IMR-90 (cell line): ENCODE measurements around the gene SLC9A2. TPM values are rescaled to one million over a fixed set of nuclear protein-coding genes. Genes with fewer than 3 reads are reported as not detected.

ENCODE experiments used
- ATAC-seq: fragments of 200-7000 bp; cut with Tn5 transposase; 2 replicates; pipeline ENCODE4 v1.9.1; 2020; ENCODE audit warnings: low read depth, mild to moderate bottlenecking, moderate library complexity
- BruUV-seq: library from RNA; stranded (reverse); fragments of 400-500 nt; replicated peaks from 2 replicates; lab custom pipeline; 2021; lab: Mats Ljungman, UMichigan
- CTCF ChIA-PET: fragments of 300-600 bp; formaldehyde crosslinking; extraction: SDS; loops from one replicate; lab custom pipeline; 2021; ENCODE audit warnings: antibody characterized with exemption; lab: Yijun Ruan, JAX
- POLR2A ChIA-PET: fragments of 300-600 bp; sonication (Branson Sonifier 250); formaldehyde crosslinking; loops from one replicate; lab custom pipeline; 2022; ENCODE audit warnings: antibody characterized with exemption; ENCODE audit not compliant: unreplicated experiment; lab: Charles Lee
- DNase-seq: peaks from one replicate; pipeline ENCODE4 v3.0.0; 2013
- H2AFZ ChIP-seq: replicated peaks from 2 replicates; pipeline ENCODE3; 2013; ENCODE audit warnings: low read length, mild to moderate bottlenecking; ENCODE audit not compliant: poor library complexity
- H2AK5ac ChIP-seq: 2 replicates; pipeline ENCODE4 v1.6.1; 2013; ENCODE audit warnings: low read depth, low read length, inconsistent platforms
- H2AK9ac ChIP-seq: replicated peaks from 2 replicates; pipeline ENCODE3; 2013; ENCODE audit warnings: mild to moderate bottlenecking, low read depth, low read length, moderate library complexity; ENCODE audit not compliant: poor library complexity
- H2BK120ac ChIP-seq: 2 replicates; pipeline ENCODE4 v1.6.1; 2013; ENCODE audit warnings: low read depth, low read length, inconsistent platforms
- H2BK15ac ChIP-seq: 3 replicates; pipeline ENCODE4 v1.6.1; 2013; ENCODE audit warnings: low read depth, low read length, inconsistent platforms
- H2BK20ac ChIP-seq: 2 replicates; pipeline ENCODE4 v1.6.1; 2013; ENCODE audit warnings: low read depth, mild to moderate bottlenecking, inconsistent platforms, low read length, moderate library complexity
- H2BK5ac ChIP-seq: 2 replicates; pipeline ENCODE4 v1.6.1; 2013; ENCODE audit warnings: mild to moderate bottlenecking, low read depth, low read length, inconsistent platforms; ENCODE audit not compliant: poor library complexity, severe bottlenecking
- H3K14ac ChIP-seq: replicated peaks from 2 replicates; pipeline ENCODE4 v1.6.1; 2013; ENCODE audit warnings: low read depth, low read length, inconsistent platforms
- H3K18ac ChIP-seq: 2 replicates; pipeline ENCODE4 v1.6.1; 2013; ENCODE audit warnings: low read depth, low read length, control low read depth
- H3K23ac ChIP-seq: 2 replicates; pipeline ENCODE4 v1.6.1; 2013; ENCODE audit warnings: low read depth, low read length, inconsistent platforms
- H3K27ac ChIP-seq: 2 replicates; pipeline ENCODE4 v1.5.1; 2013; ENCODE audit warnings: mild to moderate bottlenecking, control low read depth, low read length; ENCODE audit not compliant: insufficient read depth
- H3K27me3 ChIP-seq: 2 replicates; pipeline ENCODE4 v1.6.1; 2013; ENCODE audit warnings: low read length; ENCODE audit not compliant: control insufficient read depth, insufficient read depth
- H3K36me3 ChIP-seq: 2 replicates; pipeline ENCODE4 v1.6.1; 2013; ENCODE audit warnings: low read length, mixed read lengths; ENCODE audit not compliant: control insufficient read depth, insufficient read depth
- H3K4ac ChIP-seq: 2 replicates; pipeline ENCODE4 v1.6.1; 2013; ENCODE audit warnings: low read depth, low read length, inconsistent platforms
- H3K4me1 ChIP-seq: 2 replicates; pipeline ENCODE4 v1.6.1; 2013; ENCODE audit warnings: low read length, mixed read lengths; ENCODE audit not compliant: control insufficient read depth, insufficient read depth
- H3K4me2 ChIP-seq: 2 replicates; pipeline ENCODE4 v1.6.1; 2013; ENCODE audit warnings: low read depth, mild to moderate bottlenecking, control low read depth, low read length, moderate library complexity
- H3K4me3 ChIP-seq: 2 replicates; pipeline ENCODE4 v1.5.1; 2013; ENCODE audit warnings: low read depth, mild to moderate bottlenecking, control low read depth, low read length, moderate library complexity; ENCODE audit not compliant: insufficient read depth
- H3K56ac ChIP-seq: 2 replicates; pipeline ENCODE4 v1.6.1; 2013; ENCODE audit warnings: low read length, inconsistent platforms; ENCODE audit not compliant: insufficient read depth; ENCODE audit errors: extremely low read depth
- H3K79me1 ChIP-seq, 2 experiments: 2 replicates each; pipeline ENCODE4 v1.6.1; 2013; ENCODE audit warnings: low read length in 2 of 2, inconsistent platforms in 1 of 2, low read depth in 1 of 2
- H3K9ac ChIP-seq: 2 replicates; pipeline ENCODE4 v1.6.1; 2013; ENCODE audit warnings: low read depth, low read length, control low read depth
- H3K9me1 ChIP-seq: 2 replicates; pipeline ENCODE4 v1.6.1; 2013; ENCODE audit warnings: low read length, inconsistent platforms; ENCODE audit not compliant: insufficient read depth
- H3K9me3 ChIP-seq: 2 replicates; pipeline ENCODE4 v1.6.1; 2013; ENCODE audit warnings: low read length; ENCODE audit not compliant: control insufficient read depth, insufficient read depth
- H4K20me1 ChIP-seq: 2 replicates; pipeline ENCODE4 v1.6.1; 2013; ENCODE audit warnings: low read length, inconsistent platforms; ENCODE audit not compliant: insufficient read depth
- H4K5ac ChIP-seq: 2 replicates; pipeline ENCODE4 v1.6.1; 2013; ENCODE audit warnings: mild to moderate bottlenecking, low read depth, low read length, control low read depth
- H4K8ac ChIP-seq, 2 experiments: 2 replicates each; pipeline ENCODE4 v1.6.1; 2013; ENCODE audit warnings: low read depth in 2 of 2, low read length in 2 of 2, control low read depth in 1 of 2, inconsistent platforms in 1 of 2
- H4K91ac ChIP-seq: 2 replicates; pipeline ENCODE4 v1.6.1; 2013; ENCODE audit warnings: low read depth, low read length, inconsistent platforms; ENCODE audit not compliant: insufficient read depth
- BHLHE40 ChIP-seq: fragments of 150-350 bp; IDR thresholded peaks from 2 replicates; pipeline ENCODE4 v1.6.1; 2016; ENCODE audit warnings: mild to moderate bottlenecking, low read depth, low read length
- FOS ChIP-seq: fragments of 150-350 bp; IDR thresholded peaks from 2 replicates; pipeline ENCODE4 v1.6.1; 2016; ENCODE audit warnings: low read depth, low read length
- MAFK ChIP-seq: IDR thresholded peaks from 2 replicates; pipeline ENCODE4 v1.6.1; 2012; ENCODE audit warnings: low read depth, low read length, improper control_type of control experiment
- MXI1 ChIP-seq: IDR thresholded peaks from 2 replicates; pipeline ENCODE4 v1.6.1; 2012; ENCODE audit warnings: low read depth, mild to moderate bottlenecking, low read length, moderate library complexity, borderline replicate concordance
- NFE2L2 ChIP-seq: fragments of 150-350 bp; IDR thresholded peaks from 2 replicates; pipeline ENCODE4 v1.6.1; 2016; ENCODE audit warnings: low read depth, mild to moderate bottlenecking, low read length
- POLR2A ChIP-seq: IDR thresholded peaks from 2 replicates; pipeline ENCODE4 v1.6.1; 2012; ENCODE audit warnings: mild to moderate bottlenecking, low read depth, low read length
- RCOR1 ChIP-seq: IDR thresholded peaks from 2 replicates; pipeline ENCODE4 v1.6.1; 2012; ENCODE audit warnings: mild to moderate bottlenecking, low read length, improper control_type of control experiment; ENCODE audit not compliant: insufficient replicate concordance
- RFX5 ChIP-seq: IDR thresholded peaks from 2 replicates; pipeline ENCODE4 v1.8.0; 2012; ENCODE audit warnings: low read depth, mild to moderate bottlenecking, low read length, moderate library complexity
- WGBS, 2 experiments: methylation state at CpG; one replicate each; pipeline versions ENCODE4 v1.1.5 to v1.1.7; 2013; ENCODE audit warnings: missing lambda C conversion rate in 2 of 2; ENCODE audit not compliant: insufficient read length in 1 of 2; ENCODE audit errors: extremely low coverage in 2 of 2; 5-methylcytosine and 5-hydroxymethylcytosine counted together
- dilution Hi-C: fragments of 300-500 bp; cut with HindIII; formaldehyde crosslinking; loops from one replicate; pipeline ENCODE4 v1.14.3; 2018; ENCODE audit warnings: low sequenced_read_pairs; ENCODE audit not compliant: unreplicated experiment
- in situ Hi-C: fragments of 300-500 bp; cut with MboI; formaldehyde crosslinking; loops from 3 replicates; pipeline ENCODE4 v1.14.3; 2019; ENCODE audit warnings: low sequenced_read_pairs, inconsistent platforms, mixed read lengths
- intact Hi-C: fragments of 100-400 bp; cut with micrococcal nuclease; formaldehyde crosslinking; loops from 2 replicates; pipeline ENCODE4 v1.10.0; 2022
- polyA plus RNA-seq, 3 experiments: library from polyadenylated mRNA; depleted of rRNA; stranded (reverse); fragments of >200 nt; gene quantifications; 2 replicates each; pipeline ENCODE4 v1.2.3, GENCODE V29; 2012; ENCODE audit warnings: low replicate concordance in 1 of 3
- total RNA-seq: library from RNA; depleted of rRNA; stranded (reverse); fragments of >200 nt; gene quantifications from 2 replicates; pipeline ENCODE4 v1.2.3, GENCODE V29; 2012
- TF ChIP-seq, protein P1 (sequence below): fragments of 150-350 bp; IDR thresholded peaks from 2 replicates; pipeline ENCODE4 v1.6.1; 2017; ENCODE audit warnings: mild to moderate bottlenecking, antibody characterized with exemption, low read length, low read depth
- TF ChIP-seq, protein P2 (sequence below): fragments of 150-350 bp; IDR thresholded peaks from 2 replicates; pipeline ENCODE4 v1.6.1; 2016; ENCODE audit warnings: low read depth, mild to moderate bottlenecking, low read length, moderate library complexity, borderline replicate concordance

SLC9A2 gene
- total and polyA plus RNA-seq, 2 of the 4 experiments (the other 2 are of a cell fraction): not detected

DNA sequence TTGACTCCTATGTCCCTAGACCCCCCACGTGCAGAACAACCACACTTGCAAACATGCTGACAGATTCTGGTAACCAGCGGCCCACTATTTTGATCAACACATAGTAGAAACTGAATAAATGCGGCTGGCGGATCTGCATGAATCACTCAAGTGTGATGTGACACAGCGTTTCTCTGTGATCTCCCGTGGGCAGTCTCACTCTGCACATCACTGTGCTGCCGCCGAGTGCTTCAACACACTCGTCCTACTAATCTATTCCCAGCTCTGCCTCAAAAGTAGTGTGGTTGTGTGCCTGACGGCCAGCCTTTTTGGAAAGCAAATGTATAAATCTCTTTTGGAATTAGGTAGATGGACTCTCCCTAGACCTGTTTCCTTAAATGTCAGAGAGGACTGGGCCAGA is 105.2 kb downstream of the SLC9A2 start:
- H3K27me3 ChIP-seq: no peaks in the 10 kb centered on the region
- H3K23ac ChIP-seq: no peak overlapping the region
- POLR2A ChIA-PET: no interaction called here
- H3K18ac ChIP-seq: no peak overlapping the region
- WGBS, 2 experiments: no CpG with 5 or more reads among the region's 10 CpGs
- no peaks in the 10 kb centered on the region for H3K9me3 ChIP-seq
- no peak overlapping the region for H3K4ac ChIP-seq
- no peak overlapping the region for H3K9ac ChIP-seq
- CTCF ChIA-PET: interaction anchor here (1.2 kb wide), 1 partner anchor 11 kb away, joined by 3 read pairs; no protein-coding TSS in a partner anchor
- no peaks in the 10 kb centered on the region for H3K79me1 ChIP-seq
- H3K4me2 ChIP-seq: no peak overlapping the region
- H2AK9ac ChIP-seq: no peak overlapping the region
- H3K56ac ChIP-seq: no peak overlapping the region
- H2BK15ac ChIP-seq: no peak overlapping the region
- no peak overlapping the region for H2AFZ ChIP-seq
- H3K4me1 ChIP-seq: peaks cover 3% of the 10 kb centered on the region; the same call in 1 of the 2 replicates
- H3K14ac ChIP-seq: no peak overlapping the region
- no peak for DNase-seq
- intact Hi-C loops (no loop called here), dilution Hi-C loops (no loop called here), in situ Hi-C loops (no loop called here)
- no peak overlapping the region for H2AK5ac ChIP-seq
- no peak overlapping the region for H2BK20ac ChIP-seq
- H3K4me3 ChIP-seq: no peak overlapping the region
- H4K8ac ChIP-seq: no peak overlapping the region
- H4K5ac ChIP-seq: no peak overlapping the region
- no TSS peak for BruUV-seq
- no peak for TF ChIP-seq NFE2L2
- TF ChIP-seq MXI1: no peak
- TF ChIP-seq MAFK: no peak
- no peak for TF ChIP-seq FOS
- no peak for TF ChIP-seq BHLHE40
- no peak for TF ChIP-seq POLR2A
- no peak for TF ChIP-seq RCOR1
- TF ChIP-seq, protein P1, sequence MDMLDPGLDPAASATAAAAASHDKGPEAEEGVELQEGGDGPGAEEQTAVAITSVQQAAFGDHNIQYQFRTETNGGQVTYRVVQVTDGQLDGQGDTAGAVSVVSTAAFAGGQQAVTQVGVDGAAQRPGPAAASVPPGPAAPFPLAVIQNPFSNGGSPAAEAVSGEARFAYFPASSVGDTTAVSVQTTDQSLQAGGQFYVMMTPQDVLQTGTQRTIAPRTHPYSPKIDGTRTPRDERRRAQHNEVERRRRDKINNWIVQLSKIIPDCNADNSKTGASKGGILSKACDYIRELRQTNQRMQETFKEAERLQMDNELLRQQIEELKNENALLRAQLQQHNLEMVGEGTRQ: no peak
- TF ChIP-seq RFX5: no peak
- TF ChIP-seq, protein P2, sequence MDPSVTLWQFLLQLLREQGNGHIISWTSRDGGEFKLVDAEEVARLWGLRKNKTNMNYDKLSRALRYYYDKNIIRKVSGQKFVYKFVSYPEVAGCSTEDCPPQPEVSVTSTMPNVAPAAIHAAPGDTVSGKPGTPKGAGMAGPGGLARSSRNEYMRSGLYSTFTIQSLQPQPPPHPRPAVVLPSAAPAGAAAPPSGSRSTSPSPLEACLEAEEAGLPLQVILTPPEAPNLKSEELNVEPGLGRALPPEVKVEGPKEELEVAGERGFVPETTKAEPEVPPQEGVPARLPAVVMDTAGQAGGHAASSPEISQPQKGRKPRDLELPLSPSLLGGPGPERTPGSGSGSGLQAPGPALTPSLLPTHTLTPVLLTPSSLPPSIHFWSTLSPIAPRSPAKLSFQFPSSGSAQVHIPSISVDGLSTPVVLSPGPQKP: no peak
- peaks cover 12% of the 10 kb centered on the region for H3K36me3 ChIP-seq
- H3K9me1 ChIP-seq: peaks cover 6% of the 10 kb centered on the region; the same call in 1 of the 2 replicates
- H4K20me1 ChIP-seq: no peaks in the 10 kb centered on the region
- no peak overlapping the region for H4K91ac ChIP-seq
- H3K27ac ChIP-seq: no peak overlapping the region
- no peak overlapping the region for H2BK120ac ChIP-seq
- no peak for ATAC-seq
- H2BK5ac ChIP-seq: no peak overlapping the region
